ENCODE measurements around the gene RELN. TPM values are rescaled to one million over a fixed set of nuclear protein-coding genes. Genes with fewer than 3 reads are reported as not detected.

The RELN gene
- 20.0 and 94.7 TPM in 2 replicates for total RNA-seq

DNA sequence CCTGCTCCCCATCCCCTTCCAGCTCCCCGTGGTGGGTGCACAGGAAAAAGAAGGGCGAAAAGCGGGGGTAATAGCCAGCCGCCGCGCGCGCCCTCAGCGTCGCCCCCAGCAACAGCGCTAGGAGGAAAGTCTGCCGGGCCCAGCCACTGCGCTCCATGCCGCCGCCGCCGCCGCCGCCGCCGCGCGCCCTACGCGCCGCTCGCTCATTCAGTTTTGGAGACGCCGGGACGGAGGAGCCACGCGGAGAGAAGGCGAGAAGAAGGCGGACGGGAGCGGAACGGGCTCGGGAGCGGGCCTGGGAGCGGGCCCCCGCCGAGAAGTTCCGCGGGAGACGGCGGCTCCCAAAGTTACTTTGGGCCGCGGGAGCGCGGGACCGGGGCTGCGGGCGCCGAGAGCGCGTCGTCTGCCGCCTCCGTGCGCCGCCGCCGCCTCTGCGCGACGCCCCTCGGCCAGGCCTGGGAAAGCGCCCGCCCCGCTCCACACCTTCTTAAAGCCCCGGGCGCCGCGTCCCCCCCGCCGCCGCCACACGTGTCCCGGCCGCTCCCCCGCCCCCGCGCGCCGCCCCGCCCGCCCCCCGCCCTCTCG lies at the start of gene RELN:
Gene RELN (minus strand): TSS at position 459 of the 585 bp plus-strand sequence. CDS start 302 bp downstream, at position 157.

DNA sequence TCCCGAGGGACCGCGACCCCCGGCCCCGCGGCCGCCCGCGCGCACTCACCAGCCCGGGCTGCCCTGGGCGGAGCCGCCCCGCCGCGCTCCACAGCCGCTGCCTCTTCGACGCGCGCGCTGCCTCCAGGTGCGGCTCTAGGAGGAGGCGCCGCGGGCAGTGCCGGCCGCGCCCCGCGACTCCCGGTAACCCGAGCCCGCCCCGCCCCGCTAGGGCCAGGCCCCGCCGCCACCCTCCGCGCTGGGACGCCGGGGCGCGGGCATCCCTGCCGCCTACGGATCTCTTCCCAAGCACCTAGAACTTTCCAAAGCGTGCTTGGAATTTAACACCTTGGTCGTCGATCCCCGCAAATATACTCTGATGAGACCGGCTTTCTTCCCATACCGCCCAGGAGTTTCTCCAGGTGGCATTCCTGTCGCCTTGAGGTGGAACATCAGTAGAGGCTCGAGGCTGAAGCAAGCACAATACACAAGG lies 543.4 kb downstream of the RELN start, which contains the start of gene SLC26A5:
Gene SLC26A5 (minus strand): TSS at position 159 of the 472 bp plus-strand sequence. CDS start 24,693 bp downstream, outside the sequence.

Other genes starting within 250 kb of the RELN start
- gene ORC5, start 218.4 kb upstream of the RELN start, total RNA-seq = 25.9 and 32.2 TPM in 2 replicates

All from regular cardiac myocyte (primary cell).